ENCODE results near the gene SPDL1. TPM values are rescaled to one million over a fixed set of nuclear protein-coding genes. Genes with fewer than 3 reads are reported as not detected.
"Not testable (repeated sequence)": the region's sequence is repeated elsewhere in the genome, so short reads cannot be mapped to it uniquely, and the experiment has no call there.

Gene SPDL1
- total and polyA plus RNA-seq, 2 of the 4 experiments (the other 2 are of a cell fraction): 18.8 to 29.4 TPM

- POLR2A ChIA-PET (ENCODE audit: unreplicated experiment); H3K4me2 ChIP-seq (ENCODE audit: low read depth, low read length); H2BK120ac ChIP-seq (ENCODE audit: low read depth, low read length); H2AK5ac ChIP-seq (ENCODE audit: low read depth, low read length); H3K4me1 ChIP-seq (ENCODE audit: control insufficient read depth, insufficient read depth, low read length); H4K5ac ChIP-seq (ENCODE audit: low read depth, low read length); H4K91ac ChIP-seq (ENCODE audit: insufficient read depth, low read depth, low read length); intact Hi-C loops (cut with micrococcal nuclease); H3K9me1 ChIP-seq (ENCODE audit: insufficient read depth, low read length); BruUV-seq (replicated peaks); DNase-seq; H4K20me1 ChIP-seq (ENCODE audit: insufficient read depth, low read length); H3K9ac ChIP-seq (ENCODE audit: low read depth, low read length); H2BK15ac ChIP-seq (ENCODE audit: low read depth, low read length); H4K8ac ChIP-seq (ENCODE audit: low read depth in 2 of 2, low read length in 2 of 2); ATAC-seq (ENCODE audit: low read depth); H3K79me1 ChIP-seq (ENCODE audit: low read depth in 1 of 2, low read length in 2 of 2); H3K27me3 ChIP-seq (ENCODE audit: control insufficient read depth, insufficient read depth, low read length); H3K4me3 ChIP-seq (ENCODE audit: insufficient read depth, low read depth, low read length); H2BK20ac ChIP-seq (ENCODE audit: low read depth, low read length); in situ Hi-C loops (cut with MboI; ENCODE audit: low sequenced_read_pairs); H3K23ac ChIP-seq (ENCODE audit: low read depth, low read length); H3K36me3 ChIP-seq (ENCODE audit: control insufficient read depth, insufficient read depth, low read length); H2AK9ac ChIP-seq (replicated peaks; ENCODE audit: low read depth, low read length, poor library complexity); dilution Hi-C loops (cut with HindIII; ENCODE audit: low sequenced_read_pairs, unreplicated experiment); H3K9me3 ChIP-seq (ENCODE audit: control insufficient read depth, insufficient read depth, low read length); H3K27ac ChIP-seq (ENCODE audit: insufficient read depth, low read length); H3K18ac ChIP-seq (ENCODE audit: low read depth, low read length); H2AFZ ChIP-seq (replicated peaks; ENCODE audit: low read length, poor library complexity); H3K56ac ChIP-seq (ENCODE audit: extremely low read depth, insufficient read depth, low read length); H3K4ac ChIP-seq (ENCODE audit: low read depth, low read length); H3K14ac ChIP-seq (replicated peaks; ENCODE audit: low read depth, low read length); H2BK5ac ChIP-seq (ENCODE audit: low read depth, low read length, poor library complexity, severe bottlenecking): not testable (repeated sequence)
- 79% methylated on average over 2 of the region's 2 CpGs; no CpG with 5 or more reads in 1 of the 2 experiments for WGBS, 2 experiments (ENCODE audit: extremely low coverage in 2 of 2, insufficient read length in 1 of 2)
- CTCF ChIA-PET: interaction anchor here (0.6 kb wide), 1 partner anchor 1237 kb away, joined by 4 read pairs; no protein-coding TSS in a partner anchor
Observed at GRCh38 chr5:169624307-169624706, 40.7 kb downstream of the SPDL1 start.

Measured in IMR-90 (cell line).